Smooth muscle cell (in vitro differentiated cells): Measurements from ENCODE around the gene TENT4B. TPM values are rescaled to one million over a fixed set of nuclear protein-coding genes. Genes with fewer than 3 reads are reported as not detected.

Experiments
- DNase-seq: peaks from one replicate; lab custom pipeline; 2025; ENCODE audit not compliant: unreplicated experiment; lab: John Stamatoyannopoulos, UW
- H2AFZ ChIP-seq: fragments of 200-600 bp; sonication (generic); 2 replicates; pipeline ENCODE4 v1.6.0; 2016; ENCODE audit warnings: antibody characterized with exemption, low read depth, mild to moderate bottlenecking
- H3F3A ChIP-seq: fragments of 200-600 bp; sonication (generic); 2 replicates; pipeline ENCODE4 v1.6.0; 2017; ENCODE audit warnings: antibody characterized with exemption, low read depth
- H3K27ac ChIP-seq: fragments of 200-600 bp; sonication (generic); 2 replicates; pipeline ENCODE4 v1.5.1; 2016; ENCODE audit warnings: low read depth, mild to moderate bottlenecking
- H3K27me3 ChIP-seq: fragments of 200-600 bp; sonication (generic); 2 replicates; pipeline ENCODE4 v1.6.1; 2016; ENCODE audit warnings: low read depth, mild to moderate bottlenecking
- H3K36me3 ChIP-seq: fragments of 200-600 bp; sonication (generic); 2 replicates; pipeline ENCODE4 v1.5.1; 2016; ENCODE audit warnings: low read depth
- H3K4me1 ChIP-seq: fragments of 200-600 bp; sonication (generic); 2 replicates; pipeline ENCODE4 v1.5.1; 2016; ENCODE audit warnings: low read depth
- H3K4me2 ChIP-seq: fragments of 200-600 bp; sonication (generic); 2 replicates; pipeline ENCODE4 v1.6.0; 2016; ENCODE audit warnings: mild to moderate bottlenecking
- H3K4me3 ChIP-seq: fragments of 200-600 bp; sonication (generic); 2 replicates; pipeline ENCODE4 v1.5.1; 2016; ENCODE audit warnings: mild to moderate bottlenecking
- H3K79me2 ChIP-seq: fragments of 200-600 bp; sonication (generic); 2 replicates; pipeline ENCODE4 v1.6.0; 2016; ENCODE audit warnings: low read depth, mild to moderate bottlenecking
- H3K9ac ChIP-seq: fragments of 200-600 bp; sonication (generic); 2 replicates; pipeline ENCODE4 v1.6.0; 2016; ENCODE audit warnings: low read depth
- H3K9me3 ChIP-seq: fragments of 200-600 bp; sonication (generic); replicated peaks from 2 replicates; pipeline ENCODE4 v1.5.1; 2016; ENCODE audit warnings: low read depth
- H4K20me1 ChIP-seq: fragments of 200-600 bp; sonication (generic); 2 replicates; pipeline ENCODE4 v1.6.0; 2016; ENCODE audit warnings: low read depth
- WGBS: methylation state at CpG from one replicate; pipeline ENCODE4 v1.1.7; 2016; ENCODE audit warnings: low lambda C conversion rate; 5-methylcytosine and 5-hydroxymethylcytosine counted together
- polyA plus RNA-seq: library from polyadenylated mRNA; unstranded; fragments of >200 nt; fragmentation: Nextera tagmentation; extraction: Ambion mirVana; gene quantifications from 2 replicates; pipeline ENCODE4 v1.2.1, GENCODE V29; 2016
- total RNA-seq: library from RNA; depleted of rRNA; stranded (reverse); fragments of >200 nt; gene quantifications from 2 replicates; pipeline ENCODE4 v1.2.3, GENCODE V29; 2014
- TF ChIP-seq, protein P1 (sequence below): fragments of 200-600 bp; sonication (generic); IDR thresholded peaks from 2 replicates; pipeline ENCODE4 v1.5.1; 2017; ENCODE audit warnings: borderline replicate concordance, mild to moderate bottlenecking, antibody characterized with exemption; ENCODE audit not compliant: insufficient read depth, poor library complexity, severe bottlenecking

Gene TENT4B
- total and polyA plus RNA-seq, 2 experiments from 2014 or later = 2.6 to 8.8 TPM

DNA sequence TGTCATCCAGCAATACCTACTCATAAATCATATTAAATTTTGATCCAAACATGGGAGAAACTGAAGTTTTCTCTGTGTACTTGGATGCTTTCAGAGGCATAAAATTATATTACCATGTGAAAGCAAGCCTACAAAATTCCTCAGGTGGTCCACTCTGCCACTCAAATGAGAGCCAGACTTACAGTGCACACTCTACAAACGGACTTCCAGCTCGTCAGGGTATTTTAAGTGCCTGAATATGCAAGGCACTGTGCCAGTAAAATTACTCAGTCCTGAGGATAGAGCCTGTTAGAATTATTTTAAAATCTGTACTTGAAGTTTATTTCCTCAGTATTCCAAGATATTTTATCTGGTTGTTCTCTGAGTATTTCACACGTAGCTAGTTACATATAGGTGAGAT, 54.5 kb downstream of the TENT4B start:
- H2AFZ ChIP-seq = no peak overlapping the region
- H3K36me3 ChIP-seq = no peaks in the 10 kb centered on the region
- H3K4me3 ChIP-seq = no peak overlapping the region
- H3K27ac ChIP-seq = no peak overlapping the region
- H3K79me2 ChIP-seq = peaks cover 20% of the 10 kb centered on the region
- DNase-seq = no peak
- no peak overlapping the region for H3K4me2 ChIP-seq
- TF ChIP-seq, protein P1, sequence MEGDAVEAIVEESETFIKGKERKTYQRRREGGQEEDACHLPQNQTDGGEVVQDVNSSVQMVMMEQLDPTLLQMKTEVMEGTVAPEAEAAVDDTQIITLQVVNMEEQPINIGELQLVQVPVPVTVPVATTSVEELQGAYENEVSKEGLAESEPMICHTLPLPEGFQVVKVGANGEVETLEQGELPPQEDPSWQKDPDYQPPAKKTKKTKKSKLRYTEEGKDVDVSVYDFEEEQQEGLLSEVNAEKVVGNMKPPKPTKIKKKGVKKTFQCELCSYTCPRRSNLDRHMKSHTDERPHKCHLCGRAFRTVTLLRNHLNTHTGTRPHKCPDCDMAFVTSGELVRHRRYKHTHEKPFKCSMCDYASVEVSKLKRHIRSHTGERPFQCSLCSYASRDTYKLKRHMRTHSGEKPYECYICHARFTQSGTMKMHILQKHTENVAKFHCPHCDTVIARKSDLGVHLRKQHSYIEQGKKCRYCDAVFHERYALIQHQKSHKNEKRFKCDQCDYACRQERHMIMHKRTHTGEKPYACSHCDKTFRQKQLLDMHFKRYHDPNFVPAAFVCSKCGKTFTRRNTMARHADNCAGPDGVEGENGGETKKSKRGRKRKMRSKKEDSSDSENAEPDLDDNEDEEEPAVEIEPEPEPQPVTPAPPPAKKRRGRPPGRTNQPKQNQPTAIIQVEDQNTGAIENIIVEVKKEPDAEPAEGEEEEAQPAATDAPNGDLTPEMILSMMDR = no peak
- H4K20me1 ChIP-seq = peaks cover 6% of the 10 kb centered on the region
- peaks cover 5% of the 10 kb centered on the region for H3F3A ChIP-seq
- WGBS = 81% methylated on average over 3 of the region's 3 CpGs
- H3K9ac ChIP-seq = no peak overlapping the region
- no peaks in the 10 kb centered on the region for H3K27me3 ChIP-seq
- no peaks in the 10 kb centered on the region for H3K9me3 ChIP-seq
- H3K4me1 ChIP-seq = peaks cover 21% of the 10 kb centered on the region

DNA sequence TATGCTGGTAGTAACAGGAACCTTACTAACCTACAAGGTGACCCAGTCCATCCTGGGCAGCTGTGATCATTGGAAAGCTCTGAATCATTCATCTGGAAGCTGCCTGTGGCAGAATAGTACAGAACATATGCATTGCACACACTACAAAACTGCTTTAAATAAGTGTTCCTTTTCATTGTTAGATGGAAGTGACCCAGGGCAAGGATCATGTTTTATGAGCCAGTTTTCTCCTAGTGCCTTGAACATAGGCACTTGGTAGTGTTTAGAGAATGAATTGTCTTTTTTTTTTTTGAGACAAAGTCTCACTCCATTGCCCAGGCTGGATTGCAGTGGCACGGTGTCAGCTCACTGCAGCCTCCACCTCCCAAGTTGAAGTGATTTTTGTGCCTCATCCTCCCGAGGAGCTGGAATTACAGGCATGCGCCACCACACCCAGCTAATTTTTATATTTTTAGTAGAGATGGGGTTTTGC, 55.4 kb downstream of the TENT4B start:
- no peaks in the 10 kb centered on the region for H3K9me3 ChIP-seq
- H2AFZ ChIP-seq = no peak overlapping the region
- H3K4me3 ChIP-seq = no peak overlapping the region
- DNase-seq = no peak
- peaks cover 20% of the 10 kb centered on the region for H3K79me2 ChIP-seq
- peaks cover 1% of the 10 kb centered on the region for H3F3A ChIP-seq
- no peaks in the 10 kb centered on the region for H3K27me3 ChIP-seq
- H3K27ac ChIP-seq = no peak overlapping the region
- no peaks in the 10 kb centered on the region for H3K36me3 ChIP-seq
- TF ChIP-seq, protein P1 = no peak
- whole genome bisulfite sequencing = 69% methylated on average over 3 of the region's 3 CpGs
- H4K20me1 ChIP-seq = peaks cover 6% of the 10 kb centered on the region
- peaks cover 14% of the 10 kb centered on the region for H3K4me1 ChIP-seq
- H3K4me2 ChIP-seq = no peak overlapping the region
- no peak overlapping the region for H3K9ac ChIP-seq

DNA sequence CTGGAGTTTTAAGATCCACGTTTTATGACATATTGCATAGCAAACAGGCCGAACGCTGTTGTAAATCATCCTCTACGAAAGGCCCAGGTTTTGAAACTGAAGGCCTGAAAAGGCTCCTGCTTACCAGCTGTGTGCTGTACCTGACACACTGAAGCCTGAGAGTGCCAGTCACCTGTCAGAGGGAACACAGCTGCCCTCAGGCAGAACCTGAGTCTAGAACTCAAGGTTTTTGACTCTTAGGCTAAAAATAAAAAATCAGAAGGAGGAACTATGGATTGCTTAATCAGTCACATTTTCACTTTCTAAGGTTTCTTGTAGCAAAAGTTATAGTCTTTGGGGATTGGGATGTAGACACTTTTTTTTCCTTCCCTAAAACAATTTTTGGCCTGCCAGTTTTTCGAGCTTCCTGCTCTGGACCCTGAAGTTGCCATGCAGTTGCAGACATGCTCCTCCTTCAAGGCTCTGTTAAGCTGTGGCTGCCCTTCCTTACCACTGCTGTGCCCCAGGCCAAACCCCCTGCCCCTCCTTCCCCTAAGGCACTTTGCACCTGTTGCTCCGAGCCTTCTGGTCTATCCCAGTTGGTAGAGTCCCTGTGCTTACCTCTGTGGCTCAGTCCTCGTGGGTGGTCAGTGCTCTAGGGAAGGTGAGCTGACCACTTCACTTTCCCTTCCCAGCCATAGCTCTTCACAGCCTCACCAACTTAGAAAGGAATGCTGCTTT, 56.6 kb downstream of the TENT4B start:
- Histone ChIP-seq H3F3A (no peaks in the 10 kb centered on the region), H3K27ac (no peak overlapping the region), H3K79me2 (peaks cover 17% of the 10 kb centered on the region), H3K4me1 (peaks cover 13% of the 10 kb centered on the region), H3K9ac (no peak overlapping the region), H2AFZ (no peak overlapping the region), H3K4me2 (no peak overlapping the region), H3K4me3 (no peak overlapping the region), H4K20me1 (peaks cover 9% of the 10 kb centered on the region), H3K9me3 (no peaks in the 10 kb centered on the region), H3K27me3 (no peaks in the 10 kb centered on the region), H3K36me3 (no peaks in the 10 kb centered on the region)
- WGBS = 73% methylated on average over 7 of the region's 7 CpGs
- TF ChIP-seq, protein P1 = no peak
- no peak for DNase-seq
